SKM-1 treated with dmso at 0.1 percent for 144 hours (cell line): ENCODE measurements around the gene DGKG.

Experiments
- DNase-seq: peaks from one replicate; lab custom pipeline; 2025; ENCODE audit not compliant: unreplicated experiment; lab: John Stamatoyannopoulos, UW

The DGKG gene

GRCh38 chr3:186213946-186214345, 148.1 kb downstream of the DGKG start:
- DNase-seq, result no peak

- no peak for DNase-seq
Measured at GRCh38 chr3:186212611-186213010, 149.4 kb downstream of the DGKG start.

GRCh38 chr3:186210852-186211500, 151.1 kb downstream of the DGKG start:
- DNase-seq, result no peak

GRCh38 chr3:186209810-186210752, 152.0 kb downstream of the DGKG start:
- peak; percentile 78 for DNase-seq

- peak; percentile 58 for DNase-seq
Measured at GRCh38 chr3:186208296-186208989, 153.6 kb downstream of the DGKG start.

- DNase-seq, result no peak
Measured at GRCh38 chr3:186207515-186207914, 154.5 kb downstream of the DGKG start.

- DNase-seq, result no peak
Measured at GRCh38 chr3:186200726-186201125, 161.3 kb downstream of the DGKG start.

- DNase-seq, result no peak
Measured at GRCh38 chr3:186198442-186198841, 163.6 kb downstream of the DGKG start.

- no peak for DNase-seq
Measured at GRCh38 chr3:186194451-186194811, 167.6 kb downstream of the DGKG start.

GRCh38 chr3:186193534-186194450, 168.2 kb downstream of the DGKG start:
- no peak for DNase-seq

GRCh38 chr3:186192823-186193222, 169.2 kb downstream of the DGKG start:
- no peak for DNase-seq

- no peak for DNase-seq
Measured at GRCh38 chr3:186189492-186189891, 172.5 kb downstream of the DGKG start.

GRCh38 chr3:186187401-186188275, 174.4 kb downstream of the DGKG start:
- DNase-seq, result no peak

GRCh38 chr3:186185194-186185787, 176.7 kb downstream of the DGKG start:
- peak; percentile 92 for DNase-seq

- no peak for DNase-seq
Measured at GRCh38 chr3:186184021-186184420, 178.0 kb downstream of the DGKG start.

GRCh38 chr3:186182850-186183249, 179.2 kb downstream of the DGKG start:
- no peak for DNase-seq

GRCh38 chr3:186181901-186182300, 180.1 kb downstream of the DGKG start:
- no peak for DNase-seq

GRCh38 chr3:186180891-186181481, 181.0 kb downstream of the DGKG start:
- DNase-seq, result no peak

GRCh38 chr3:186180151-186180550, 181.9 kb downstream of the DGKG start:
- no peak for DNase-seq
